NCI-H82 treated with DMSO at 0.1 percent for 48 hours (cell line): Measurements from ENCODE around the gene NEURL1B.

ENCODE experiments used
- DNase-seq: peaks from one replicate; lab custom pipeline; 2025; ENCODE audit not compliant: unreplicated experiment; lab: John Stamatoyannopoulos, UW

The NEURL1B gene

DNA sequence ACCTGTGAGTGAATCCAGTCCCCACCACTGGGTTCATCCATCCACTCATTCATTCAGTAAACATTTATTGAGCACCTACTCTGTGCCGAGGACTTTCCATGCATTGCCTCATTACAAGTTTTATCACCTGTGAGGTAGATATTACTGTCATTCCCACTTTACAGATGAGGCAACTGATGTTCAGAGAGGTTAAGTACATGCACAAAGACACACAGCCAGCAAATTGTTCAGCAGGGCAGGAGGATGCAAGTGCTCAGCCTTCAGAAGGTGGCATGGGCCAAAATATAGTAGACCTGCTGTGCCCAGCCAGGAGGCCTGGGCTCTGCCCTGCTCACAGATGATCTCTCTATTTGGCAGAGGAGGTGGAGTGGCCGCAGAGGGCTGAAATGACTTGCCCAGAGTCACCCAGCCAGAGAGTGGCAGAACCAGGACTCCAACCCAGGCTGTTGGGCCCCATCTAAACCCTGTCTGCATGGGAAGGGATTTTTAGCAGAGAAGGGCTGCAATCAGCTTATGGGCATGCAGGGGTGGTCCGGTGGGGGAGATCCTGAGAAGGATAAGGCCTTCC is 7.6 kb upstream of the NEURL1B start:
- no peak for DNase-seq

DNA sequence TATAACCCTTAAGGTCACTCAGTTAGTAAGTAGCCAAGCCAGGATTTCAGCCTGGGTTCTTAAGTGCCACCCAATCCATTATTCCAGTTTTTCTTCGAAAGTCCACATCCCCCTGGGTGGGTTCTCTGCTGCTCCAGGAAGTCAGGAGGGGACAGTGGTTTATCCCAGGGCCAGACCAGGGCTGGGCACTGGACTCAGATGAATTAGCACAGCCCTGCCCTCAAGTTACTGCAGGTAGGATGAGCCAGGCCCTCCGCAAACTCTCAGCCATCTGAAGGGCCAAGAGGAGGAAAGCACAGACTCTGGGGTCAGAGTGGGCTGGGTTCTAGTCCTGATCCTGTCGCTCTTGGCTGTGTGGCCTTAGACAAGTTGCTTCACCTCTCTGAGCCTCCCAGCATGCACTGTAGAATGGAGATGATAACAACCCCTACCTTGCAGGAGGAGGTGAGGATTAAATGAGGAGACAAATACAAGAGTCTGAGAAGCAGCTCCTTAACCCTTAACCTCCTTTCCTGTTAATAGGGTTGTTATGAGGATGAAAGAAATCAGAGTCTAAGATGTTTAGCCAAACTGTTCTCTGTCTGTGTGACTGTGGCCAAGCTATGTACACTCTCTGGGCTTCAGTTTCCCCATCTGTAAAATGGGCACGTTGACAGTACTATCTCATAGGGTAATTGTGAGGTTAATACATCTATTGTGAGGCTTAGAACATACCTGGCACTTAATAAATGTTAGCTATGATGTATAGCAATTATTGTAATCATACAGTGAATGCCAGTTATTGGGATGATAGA is 6.8 kb upstream of the NEURL1B start:
- no peak for DNase-seq

DNA sequence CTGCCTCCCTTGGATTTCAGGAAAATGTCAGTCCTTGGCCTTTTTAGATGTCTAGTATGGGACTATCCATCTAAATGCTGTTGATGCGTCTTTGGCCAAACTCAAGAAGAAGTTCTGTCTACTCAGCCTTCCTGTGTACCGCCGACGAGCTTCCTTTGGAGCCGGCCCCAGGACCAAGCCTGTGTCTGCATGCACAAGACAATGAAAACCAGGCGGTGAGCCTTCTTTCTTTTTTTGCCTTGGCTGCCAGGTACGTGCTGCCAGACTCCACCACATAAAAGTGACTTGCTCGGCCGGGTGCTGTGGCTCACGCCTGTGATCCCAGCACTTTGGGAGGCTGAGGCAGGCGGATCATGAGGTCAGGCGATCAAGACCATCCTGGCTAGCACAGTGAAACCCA is 6.0 kb upstream of the NEURL1B start:
- no peak for DNase-seq

DNA sequence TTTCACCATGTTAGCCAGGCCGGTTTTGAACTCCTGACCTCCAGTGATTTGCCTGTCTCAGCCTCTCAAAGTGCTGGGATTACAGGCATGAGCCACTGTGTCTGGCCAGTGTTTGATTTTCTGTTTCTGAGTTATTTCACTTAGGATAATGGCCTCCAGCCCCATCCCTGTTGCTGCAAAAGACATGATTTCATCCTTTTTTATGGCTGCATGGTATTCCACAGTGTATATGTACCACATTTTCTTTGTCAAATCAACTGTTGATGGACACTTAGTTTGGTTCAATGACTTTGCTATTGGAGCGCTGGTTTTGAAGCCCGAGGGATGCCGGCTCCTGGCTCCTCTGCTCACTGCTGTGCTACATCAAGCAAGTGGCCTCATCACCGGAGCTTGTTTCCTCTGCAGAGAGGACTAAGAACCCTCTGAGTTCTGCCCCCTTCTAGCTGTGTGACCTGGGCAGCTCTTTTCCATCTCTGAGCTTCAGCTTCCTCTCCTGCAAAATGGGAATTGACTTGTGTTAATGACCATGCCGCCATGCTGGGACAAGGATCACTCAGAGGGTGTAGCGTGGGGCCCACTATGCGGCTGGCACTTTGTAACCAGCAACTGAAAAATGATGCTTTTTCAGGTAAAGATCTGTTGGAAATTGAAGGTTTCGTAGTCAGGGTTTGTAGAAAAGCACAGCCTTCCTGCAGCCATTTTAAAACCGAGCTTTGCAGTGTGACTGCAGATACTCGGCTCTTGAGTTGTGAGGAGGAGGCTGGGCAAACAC is 4.6 kb upstream of the NEURL1B start:
- DNase-seq, result no peak

DNA sequence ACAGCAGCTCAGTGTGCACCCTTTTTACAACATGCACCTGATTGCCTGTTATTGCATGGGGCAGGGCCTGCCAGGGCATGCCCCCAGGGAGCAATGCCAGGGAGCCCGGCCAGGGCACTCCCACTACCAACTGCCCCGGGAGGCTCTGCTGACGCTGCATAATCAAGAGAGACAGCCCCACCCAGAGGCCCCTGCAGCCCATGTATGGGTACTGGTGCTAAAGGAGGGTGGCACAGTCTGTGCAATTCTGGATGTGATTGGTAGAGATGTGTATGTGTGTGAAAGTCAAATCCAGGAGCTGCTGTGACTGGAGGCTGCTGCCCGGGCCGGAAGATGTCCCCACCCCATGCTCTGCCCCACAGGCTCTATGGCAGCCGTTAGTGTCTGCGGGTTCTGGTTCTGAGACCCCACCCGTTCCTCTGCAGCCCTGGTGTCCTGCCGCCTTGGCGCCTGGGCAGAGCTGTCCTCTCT is 3.9 kb upstream of the NEURL1B start:
- no peak for DNase-seq

DNA sequence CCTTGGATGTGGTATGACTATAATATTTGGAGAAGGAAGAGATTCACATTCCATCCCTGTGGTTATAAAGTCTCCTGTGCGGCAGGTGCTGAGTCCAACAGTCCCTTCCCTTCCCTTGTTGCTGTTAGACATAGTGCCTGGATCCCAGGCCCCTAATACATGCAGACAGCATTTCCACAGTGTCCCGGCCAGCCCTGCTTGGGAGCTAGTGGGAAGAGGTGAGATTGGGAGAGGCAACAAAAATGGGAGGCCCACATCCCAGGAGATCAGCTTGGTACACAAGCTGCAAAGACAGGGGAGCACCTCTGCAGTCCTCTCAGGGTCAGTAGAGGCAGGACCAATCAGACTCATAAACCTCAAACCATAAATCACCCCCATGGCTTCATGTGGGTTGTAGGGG is 3.3 kb upstream of the NEURL1B start:
- DNase-seq, result no peak

DNA sequence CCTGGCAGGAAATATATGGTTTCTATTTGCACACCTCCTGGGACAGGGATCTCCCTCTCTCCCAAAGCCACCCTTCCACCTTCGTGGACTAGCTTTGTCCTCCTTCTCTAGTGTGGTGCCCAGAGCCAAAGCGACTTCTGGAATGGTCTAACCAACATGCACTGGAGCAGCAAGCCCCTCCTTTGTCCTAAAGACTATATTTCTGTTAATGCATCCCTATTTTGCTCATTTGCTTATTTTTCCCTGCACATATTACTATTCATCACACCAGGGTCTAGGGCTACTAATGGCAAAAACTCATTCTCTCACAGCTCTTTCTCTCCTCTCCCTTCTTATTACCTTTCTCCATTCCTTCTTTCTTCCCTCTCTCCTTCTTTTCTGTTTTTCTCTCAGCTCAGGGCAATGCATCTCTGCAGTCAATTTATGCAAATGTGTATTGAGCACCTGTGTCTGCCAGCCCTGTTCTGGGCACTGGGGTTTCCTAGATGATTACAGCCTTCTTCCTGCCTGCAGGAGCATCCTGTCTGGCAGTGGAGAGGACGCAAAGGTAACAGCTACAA is 2.8 kb upstream of the NEURL1B start:
- DNase-seq, result no peak

DNA sequence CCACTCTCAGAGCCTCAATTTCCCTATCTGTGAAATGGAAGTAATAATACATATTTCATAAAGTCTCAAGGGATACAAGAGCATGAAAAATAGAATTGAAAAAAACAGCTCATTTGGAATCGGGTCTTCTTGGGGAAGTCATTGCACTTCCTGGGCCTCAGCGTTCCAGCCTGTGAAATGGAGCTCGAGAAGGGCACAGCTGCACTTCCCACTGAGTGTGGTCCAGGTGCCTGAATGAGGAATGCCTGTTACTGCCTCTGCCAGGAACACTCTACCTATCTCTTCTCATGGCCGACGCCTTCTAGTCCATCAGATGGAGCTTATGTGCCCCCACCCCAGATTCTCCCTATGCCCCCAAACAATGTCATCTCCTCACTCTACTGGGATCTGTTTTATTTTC is 924 bp upstream of the NEURL1B start:
- DNase-seq, result no peak

DNA sequence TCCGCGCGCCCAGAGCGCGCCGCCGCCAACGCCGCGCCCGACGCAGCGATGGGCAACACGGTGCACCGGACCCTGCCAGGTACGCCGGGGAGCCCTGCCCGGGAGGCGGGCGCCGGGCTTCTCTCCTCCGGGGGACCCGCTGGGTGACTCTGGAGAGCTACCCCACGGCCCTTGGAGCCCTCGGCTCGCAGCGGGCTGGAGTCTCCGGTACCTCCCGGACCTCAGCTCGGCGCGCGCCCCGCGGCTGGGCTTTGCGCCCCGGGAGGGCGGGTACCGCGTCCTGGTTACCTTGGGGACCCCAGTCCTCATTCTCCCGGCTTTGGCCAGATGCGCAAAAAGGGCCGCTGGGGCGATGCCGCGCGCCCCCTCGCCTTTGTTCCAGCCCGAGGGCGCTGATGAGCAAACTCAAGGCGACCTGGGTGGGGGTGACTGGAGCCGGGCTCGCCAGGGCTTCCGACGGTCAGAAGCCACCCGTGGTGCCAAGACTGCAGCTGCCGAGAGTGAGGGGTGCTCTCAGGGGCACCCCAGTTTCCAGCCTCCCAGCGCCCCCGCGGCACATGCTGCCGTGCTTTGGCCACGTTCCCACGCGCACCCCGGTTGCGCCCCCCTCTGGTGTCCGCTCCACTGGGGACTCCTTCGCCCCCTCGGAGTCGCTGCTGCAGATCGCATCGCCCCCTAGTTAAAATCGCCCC is 442 bp downstream of the NEURL1B start:
- DNase-seq, result no peak

DNA sequence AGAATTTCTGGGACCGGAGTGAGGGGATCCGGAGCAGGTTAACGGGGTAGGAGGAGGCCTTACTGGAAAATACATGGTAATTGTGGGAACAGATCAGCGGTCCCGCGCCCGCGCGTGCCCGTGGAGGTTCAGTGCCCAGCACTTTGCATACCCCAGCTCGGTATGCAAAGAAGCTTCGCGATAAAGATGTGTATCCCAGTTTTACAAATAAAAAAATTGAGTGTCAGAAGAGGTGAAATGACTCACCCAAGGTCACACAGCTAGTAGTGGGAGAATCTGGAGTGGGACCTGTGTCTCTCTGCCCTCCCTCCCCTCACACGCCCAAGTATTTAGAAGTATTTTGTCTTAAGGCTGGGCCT is 967 bp downstream of the NEURL1B start:
- DNase-seq, result no peak

DNA sequence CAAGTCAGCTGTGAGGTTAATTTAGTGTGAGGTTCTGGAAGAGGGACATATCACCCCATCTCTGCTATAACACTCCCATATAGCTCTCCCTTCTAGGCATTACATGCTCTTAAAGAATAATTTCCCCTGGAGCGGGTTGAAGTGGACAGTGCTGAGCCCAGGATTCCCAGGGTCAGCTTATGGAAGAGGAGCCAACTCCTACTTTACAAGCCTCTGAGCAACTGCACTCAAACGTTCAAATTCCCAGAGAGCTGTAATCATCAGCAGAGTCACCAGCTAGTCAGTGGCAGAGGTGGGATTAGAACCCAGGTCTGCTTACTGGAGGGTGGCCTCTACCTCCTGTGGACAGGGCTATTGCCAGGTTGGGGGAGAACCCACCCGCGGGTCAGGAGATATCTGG is 1.4 kb downstream of the NEURL1B start:
- no peak for DNase-seq

DNA sequence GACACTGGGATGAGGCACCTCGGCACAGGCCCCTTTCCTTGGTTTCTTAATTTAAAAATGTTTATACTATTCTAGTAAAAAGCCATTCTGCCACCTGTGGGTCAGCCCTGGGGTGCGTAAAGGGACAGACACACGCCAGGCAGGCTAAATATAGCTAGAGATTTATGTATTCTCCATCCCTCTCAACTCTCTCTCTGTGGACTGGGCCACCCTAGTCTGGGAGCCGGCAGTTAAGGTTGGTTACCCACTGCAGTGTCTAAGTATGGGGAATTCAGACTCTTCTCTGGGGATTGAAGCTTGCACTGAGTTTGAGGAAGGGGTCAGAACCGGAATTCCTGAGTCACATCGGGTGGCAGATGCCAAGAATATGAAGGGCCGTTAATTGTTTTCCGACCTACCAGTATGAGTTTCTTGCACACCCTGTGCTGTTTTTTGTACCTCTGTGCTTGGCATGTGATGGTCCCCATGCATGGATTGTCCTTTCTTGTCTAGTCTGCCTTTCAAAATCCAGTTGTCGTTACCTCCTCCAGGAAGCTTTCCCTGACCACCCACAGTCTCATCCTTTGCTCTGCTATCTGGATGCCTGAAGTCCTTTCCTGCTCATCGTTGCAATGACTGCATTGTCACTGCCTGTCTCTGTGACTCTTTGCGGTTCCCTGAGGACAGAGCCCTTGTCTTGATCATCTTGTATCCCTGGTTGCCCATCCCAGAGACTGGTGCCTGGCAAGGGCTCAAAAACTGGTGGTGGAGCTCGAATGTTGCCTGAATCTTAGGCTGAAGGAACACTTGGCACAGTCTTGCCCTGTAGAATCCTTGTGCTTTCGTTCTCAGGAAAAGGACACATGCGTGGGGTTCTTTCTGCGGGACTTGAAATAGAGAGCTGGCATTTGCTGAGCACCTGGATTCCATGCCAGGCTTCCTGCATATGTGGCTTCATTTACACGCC is 2.1 kb downstream of the NEURL1B start:
- DNase-seq, result no peak

DNA sequence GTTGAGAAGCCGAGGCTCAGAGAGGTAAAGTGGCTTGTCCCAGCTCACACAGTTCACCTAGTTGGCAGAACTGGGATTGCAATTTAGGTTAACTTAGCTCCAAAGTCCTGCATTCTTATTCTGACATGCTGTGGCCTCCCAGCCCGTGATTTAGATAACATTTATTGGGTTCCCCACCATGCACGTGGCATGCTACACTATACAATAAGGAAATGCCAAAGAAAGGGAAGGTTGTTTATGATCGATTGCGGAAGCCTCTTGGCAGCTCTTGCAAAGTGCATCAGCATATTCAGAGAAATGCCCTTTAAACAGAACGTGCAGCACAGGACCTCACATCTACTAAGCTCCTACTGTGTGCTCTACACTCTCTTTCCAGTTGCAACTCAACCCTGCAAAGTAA is 3.2 kb downstream of the NEURL1B start:
- DNase-seq, result no peak

DNA sequence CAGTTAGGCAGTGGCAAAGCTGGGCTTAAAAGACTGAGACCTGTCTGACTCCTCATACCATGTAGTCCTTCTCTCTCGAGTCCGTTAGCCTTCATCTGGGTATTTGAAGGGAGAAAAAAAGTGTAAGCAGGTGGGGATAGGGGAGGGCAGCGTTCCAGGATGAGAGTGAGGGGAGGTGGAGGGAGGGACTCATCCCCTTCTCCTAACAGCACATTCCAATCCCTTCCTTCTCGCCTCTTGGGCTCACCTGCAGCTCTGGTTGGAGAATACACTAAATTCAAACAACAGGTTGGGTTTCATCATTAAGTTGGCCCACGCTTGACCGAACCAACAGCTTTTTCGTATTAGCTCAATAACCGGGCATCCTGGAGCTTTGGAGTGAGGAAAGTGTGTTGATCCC is 3.6 kb downstream of the NEURL1B start:
- no peak for DNase-seq

DNA sequence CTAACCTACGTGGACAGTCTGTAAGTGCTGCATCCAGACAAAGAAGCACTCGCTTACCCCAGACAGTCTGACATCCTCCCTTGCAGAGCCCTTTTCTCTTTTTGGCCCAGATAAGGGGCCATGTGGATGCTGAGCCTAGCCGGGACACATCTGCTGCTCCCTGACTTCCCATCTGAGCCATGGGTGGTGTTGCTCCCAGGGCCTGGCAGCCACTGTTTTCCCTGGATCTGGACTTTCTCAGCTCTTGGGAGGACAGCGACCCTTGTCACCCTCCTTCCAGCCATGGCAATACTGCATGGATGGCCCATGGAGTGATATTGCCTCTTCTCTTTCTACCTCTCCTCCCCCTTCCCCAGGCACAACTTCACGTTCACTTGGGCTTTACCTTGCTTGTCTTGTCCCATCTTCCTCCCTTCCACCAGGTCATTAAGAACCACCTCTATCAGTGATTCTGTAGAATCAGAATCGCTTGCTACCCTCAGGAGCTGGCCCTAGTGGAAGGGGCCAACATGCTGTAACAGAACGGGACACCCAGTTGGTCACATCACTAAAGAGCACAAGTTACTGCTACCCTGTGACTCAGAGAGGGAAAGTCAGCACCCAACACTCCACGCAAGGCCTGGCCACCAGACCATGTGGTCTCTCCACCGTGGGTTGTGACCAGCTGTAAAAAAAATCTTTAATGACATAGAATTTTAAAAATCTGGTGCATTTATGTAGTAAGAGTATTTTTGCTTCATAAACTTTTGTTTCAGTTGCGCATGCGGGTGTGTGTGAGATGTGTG is 4.4 kb downstream of the NEURL1B start:
- no peak for DNase-seq

DNA sequence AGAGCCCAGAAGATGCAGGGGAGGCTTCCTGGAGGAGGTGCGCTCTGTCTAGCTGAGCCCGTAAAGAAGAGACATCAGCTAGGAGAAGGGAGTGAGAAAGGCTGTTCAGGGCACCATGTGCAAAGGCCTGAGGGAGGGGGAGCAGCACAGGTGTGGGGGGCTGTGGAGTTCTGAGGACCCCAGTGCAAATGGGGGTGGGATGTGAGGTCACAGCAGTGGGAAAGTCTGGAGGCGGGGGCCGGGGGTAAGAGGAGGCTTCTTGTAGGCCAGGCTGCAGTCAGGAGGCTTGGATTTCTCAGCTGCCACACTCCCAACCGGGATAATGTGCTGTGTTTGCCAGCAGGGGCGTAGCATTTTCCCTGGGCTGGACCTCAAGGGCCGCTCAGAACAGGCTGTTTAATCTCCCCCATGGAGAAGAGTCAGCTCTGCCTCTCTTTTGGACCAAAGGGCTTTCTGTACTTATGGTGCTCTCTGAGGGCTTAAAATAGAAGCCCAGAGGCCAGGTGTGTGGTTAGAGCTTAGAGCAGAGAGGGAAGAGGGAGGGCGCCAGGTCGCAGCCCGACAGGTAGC is 5.7 kb downstream of the NEURL1B start:
- DNase-seq, result no peak

DNA sequence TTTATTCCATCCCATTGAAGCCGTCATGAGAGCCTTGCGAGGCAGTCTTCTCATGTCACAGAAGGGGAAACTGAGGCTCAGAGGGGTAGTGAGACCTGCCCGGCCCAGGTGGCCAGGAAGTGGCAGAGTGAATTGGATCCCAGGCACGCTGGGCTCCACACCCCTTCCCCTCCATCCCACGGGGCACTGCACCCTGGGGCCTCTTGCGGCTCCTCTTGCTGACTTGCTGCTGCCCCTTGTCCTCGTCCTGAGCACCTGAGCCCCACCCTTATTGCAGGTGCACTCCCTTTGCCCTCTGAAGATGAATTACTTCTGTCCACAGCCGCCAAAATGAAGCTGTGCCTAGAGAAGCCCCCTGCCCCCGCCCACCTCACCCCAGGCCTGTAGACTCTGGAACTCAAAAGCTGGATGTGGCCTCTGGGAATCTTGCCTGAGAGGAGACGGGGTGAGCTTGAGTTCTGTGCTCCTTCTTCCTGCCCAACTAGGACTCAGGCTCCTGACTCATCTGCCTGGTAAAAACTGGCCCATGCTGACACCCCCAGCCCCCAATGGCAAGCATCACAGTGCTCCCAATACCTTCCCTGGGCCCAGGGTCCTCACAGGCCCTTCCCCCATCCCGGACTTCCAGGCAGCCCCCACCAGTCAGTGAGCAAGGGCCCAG is 6.4 kb downstream of the NEURL1B start:
- DNase-seq, result no peak

DNA sequence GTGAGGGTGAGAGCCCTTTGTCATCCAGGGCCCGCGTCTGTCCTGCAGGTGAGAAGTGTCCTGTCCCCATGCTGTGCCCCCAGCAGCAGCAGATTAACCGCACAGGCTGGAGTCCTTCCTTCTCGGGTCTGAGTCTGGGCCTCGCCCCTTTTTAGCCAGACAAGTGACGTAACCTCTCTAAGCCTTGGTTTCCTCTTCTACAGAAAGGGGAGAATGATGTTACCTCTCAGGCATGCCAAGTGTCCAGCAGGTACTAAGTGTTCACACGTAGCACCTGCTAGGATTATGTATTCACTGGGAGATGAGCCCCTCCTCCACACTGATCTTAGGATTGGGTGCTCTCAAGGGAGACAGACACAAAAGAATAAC is 6.9 kb downstream of the NEURL1B start:
- no peak for DNase-seq

DNA sequence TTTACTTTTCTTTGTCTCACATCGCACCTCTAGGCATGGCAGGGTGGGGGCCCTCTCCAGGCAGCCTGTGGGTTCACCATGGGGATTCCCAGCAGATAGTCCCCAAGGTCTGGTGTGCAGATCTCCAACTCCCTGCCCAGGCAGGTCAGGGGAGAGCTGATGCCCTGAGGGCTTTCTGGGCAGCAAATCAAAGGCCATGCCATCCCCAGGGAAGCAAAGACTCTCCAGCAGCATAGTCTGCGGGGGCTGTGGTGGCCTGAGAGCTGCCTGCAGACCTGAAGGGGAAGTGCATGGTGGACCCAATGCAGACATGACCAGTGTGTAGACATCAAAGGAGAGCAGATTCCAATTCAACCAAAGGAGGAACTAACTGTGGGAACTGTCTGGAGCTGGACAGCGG is 7.7 kb downstream of the NEURL1B start:
- DNase-seq, result no peak
